SKM-1 treated with dmso at 0.1 percent for 144 hours (cell line): Measurements from ENCODE around the gene RPP14.
"Not testable (repeated sequence)": the region's sequence is repeated elsewhere in the genome, so short reads cannot be mapped to it uniquely, and the experiment has no call there.

Experiments
- DNase-seq: peaks from one replicate; lab custom pipeline; 2025; ENCODE audit not compliant: unreplicated experiment; lab: John Stamatoyannopoulos, UW

Gene RPP14

GRCh38 chr3:58290446-58290845 is 15.6 kb upstream of the RPP14 start:
- DNase-seq = not testable (repeated sequence)

- no peak for DNase-seq
Measured at GRCh38 chr3:58291671-58292338, 14.2 kb upstream of the RPP14 start.

- no peak for DNase-seq
Measured at GRCh38 chr3:58292866-58293265, 13.2 kb upstream of the RPP14 start.

GRCh38 chr3:58293516-58293915 is 12.5 kb upstream of the RPP14 start:
- no peak for DNase-seq

- no peak for DNase-seq
Measured at GRCh38 chr3:58296269-58296668, 9.8 kb upstream of the RPP14 start.

GRCh38 chr3:58296843-58297242 is 9.2 kb upstream of the RPP14 start:
- DNase-seq = no peak

- no peak for DNase-seq
Measured at GRCh38 chr3:58298190-58298589, 7.9 kb upstream of the RPP14 start.

GRCh38 chr3:58299075-58299474 is 7.0 kb upstream of the RPP14 start:
- DNase-seq = no peak

- no peak for DNase-seq
Measured at GRCh38 chr3:58299839-58300516, 6.1 kb upstream of the RPP14 start.

GRCh38 chr3:58307639-58308215 is 1.7 kb downstream of the RPP14 start:
- peak; percentile 30 for DNase-seq

GRCh38 chr3:58308728-58309127 is 2.7 kb downstream of the RPP14 start:
- no peak for DNase-seq

- DNase-seq = no peak
Measured at GRCh38 chr3:58317811-58318210, 11.8 kb downstream of the RPP14 start.

GRCh38 chr3:58321791-58322190 is 15.7 kb downstream of the RPP14 start:
- DNase-seq = no peak

- no peak for DNase-seq
Measured at GRCh38 chr3:58322793-58323192, 16.7 kb downstream of the RPP14 start.

GRCh38 chr3:58323529-58324390 is 17.7 kb downstream of the RPP14 start:
- no peak for DNase-seq

- no peak for DNase-seq
Measured at GRCh38 chr3:58324391-58325390, 18.6 kb downstream of the RPP14 start.

- no peak for DNase-seq
Measured at GRCh38 chr3:58325525-58325992, 19.5 kb downstream of the RPP14 start.

GRCh38 chr3:58326267-58326900 is 20.3 kb downstream of the RPP14 start:
- DNase-seq = no peak

GRCh38 chr3:58329150-58329921 is 23.3 kb downstream of the RPP14 start:
- no peak for DNase-seq
